Sciatic nerve (tissue), 2 donors: Measurements from ENCODE around the gene DAZAP1. TPM values are rescaled to one million over a fixed set of nuclear protein-coding genes. Genes with fewer than 3 reads are reported as not detected.

Experiments
- ATAC-seq: fragments of 200-7000 bp; cut with Tn5 transposase; one replicate; pipeline ENCODE4 v1.9.1; 2020; ENCODE audit warnings: mild to moderate bottlenecking, moderate library complexity
- DNase-seq: peaks from one replicate; pipeline ENCODE4 v3.0.0-alpha.2; 2020; ENCODE audit warnings: low spot score
- intact Hi-C: fragments of 100-400 bp; cut with DNase I; formaldehyde crosslinking; loops from one replicate; pipeline ENCODE4 v1.14.2; 2022
- total RNA-seq: library from RNA; stranded (reverse); fragmentation: NEBNext Ultra II Directional; extraction: Animal tissue kit (Norgen Biotek cat#: 25700); gene quantifications from one replicate; pipeline ENCODE4 v1.2.1, GENCODE V29; 2021
- donor health status: DM: no; HTN: no; CAD: no.
- donor health status: DM: no; HTN: no; CAD: no.

DAZAP1 gene
- total RNA-seq, 1 donor from 2014 or later: 75.7 TPM

DNA sequence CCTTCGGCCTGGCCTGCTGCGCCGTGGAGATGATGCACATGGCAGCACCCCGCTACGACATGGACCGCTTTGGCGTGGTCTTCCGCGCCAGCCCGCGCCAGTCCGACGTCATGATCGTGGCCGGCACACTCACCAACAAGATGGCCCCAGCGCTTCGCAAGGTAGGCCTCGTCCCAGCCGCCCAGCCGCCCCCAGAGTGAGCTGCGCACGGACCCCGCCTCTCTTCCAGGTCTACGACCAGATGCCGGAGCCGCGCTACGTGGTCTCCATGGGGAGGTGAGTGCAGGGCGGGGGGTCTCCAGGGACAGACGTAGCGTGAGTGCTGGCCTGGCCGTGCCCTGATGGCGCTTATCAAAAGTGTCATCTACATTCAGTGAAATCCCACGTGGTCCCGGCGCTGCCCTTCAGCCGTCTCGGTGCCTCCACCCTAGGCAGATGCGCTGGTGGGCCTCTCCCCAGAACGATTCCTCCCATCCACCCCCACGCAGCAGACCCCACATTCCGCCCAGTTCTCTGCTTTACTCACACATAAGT, 16.4 kb upstream of the DAZAP1 start:
- ATAC-seq (no peak), DNase-seq (no peak)
- intact Hi-C loops: loop anchor here (10.0 kb wide), 1 partner anchor 106 kb away; the partner anchor contains the start of gene EFNA2

DNA sequence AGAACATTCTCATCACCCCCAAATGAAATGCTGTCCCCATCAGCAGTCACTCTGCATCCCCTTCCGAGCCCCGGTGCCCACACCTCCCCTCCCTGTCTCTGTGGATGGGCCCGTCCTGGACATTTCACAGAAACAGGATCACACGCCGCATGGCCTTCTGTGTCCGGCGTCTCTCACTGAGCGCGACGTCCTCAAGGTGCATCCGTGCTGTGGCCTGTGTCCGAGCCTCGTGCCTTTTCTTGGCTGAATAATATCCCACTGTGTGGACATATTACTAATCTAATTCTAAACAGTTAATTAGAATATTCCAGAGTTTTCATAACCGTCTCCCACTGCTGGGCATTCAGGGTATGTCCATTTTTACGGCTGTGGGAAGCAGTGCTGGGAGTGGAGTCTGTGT, 15.0 kb upstream of the DAZAP1 start:
- ATAC-seq: no peak
- no peak for DNase-seq
- intact Hi-C loops: loop anchor here (10.0 kb wide), 1 partner anchor 108 kb away; the partner anchor contains the start of gene EFNA2

DNA sequence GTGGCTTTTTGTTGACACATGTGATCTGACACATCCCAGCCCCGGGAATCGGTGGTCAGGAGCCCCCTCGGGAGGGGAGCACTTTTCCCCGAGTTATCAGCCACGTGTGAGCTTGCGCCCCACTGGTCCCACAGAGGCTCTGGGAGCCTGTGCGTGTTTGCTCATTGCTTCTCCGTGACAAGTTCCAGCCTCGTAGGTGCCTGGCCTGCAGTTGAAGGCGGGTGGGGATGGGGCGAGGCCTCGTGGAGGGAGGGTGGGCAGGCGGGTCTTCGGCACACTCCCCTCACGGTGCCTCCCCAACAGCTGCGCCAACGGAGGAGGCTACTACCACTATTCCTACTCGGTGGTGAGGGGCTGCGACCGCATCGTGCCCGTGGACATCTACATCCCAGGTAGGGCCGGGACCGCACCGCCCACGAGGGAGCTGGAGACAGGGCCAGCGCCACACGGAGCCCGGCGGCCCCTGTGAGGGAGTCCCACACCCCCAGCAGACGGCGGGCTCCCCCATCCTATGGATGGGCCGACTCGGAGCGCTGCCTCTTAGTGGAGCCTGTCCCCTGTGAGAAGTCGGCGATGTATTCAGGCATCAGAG, 14.4 kb upstream of the DAZAP1 start:
- no peak for ATAC-seq

DNA sequence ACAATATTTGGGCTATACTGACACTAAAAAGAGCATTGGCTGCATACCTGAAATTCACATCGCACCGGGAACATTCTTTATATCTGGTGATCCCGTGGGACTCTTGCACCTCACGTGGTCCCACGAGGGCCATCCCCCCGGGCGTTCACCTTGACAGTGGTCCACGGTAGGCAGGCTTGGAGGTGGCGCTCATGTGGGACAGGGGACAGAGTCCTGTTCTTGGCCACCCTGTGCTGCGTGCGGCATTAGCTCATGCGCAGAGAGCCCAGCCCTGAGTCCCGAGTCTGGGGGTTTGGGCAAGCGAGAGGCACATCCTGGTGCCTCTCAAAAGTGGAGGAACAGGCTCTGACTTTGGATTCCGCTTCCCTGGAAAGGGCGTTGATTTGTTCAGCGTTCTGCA, 13.5 kb upstream of the DAZAP1 start:
- ATAC-seq: no peak
- intact Hi-C loops: loop anchor here (10.0 kb wide), 1 partner anchor 109 kb away; the partner anchor contains the start of gene EFNA2
- DNase-seq: no peak

More for the DNA sequence above, 14.4 kb upstream of the DAZAP1 start:
- no peak for DNase-seq
- intact Hi-C loops: loop anchor here (10.0 kb wide), 1 partner anchor 108 kb away; the partner anchor contains the start of gene EFNA2

DNA sequence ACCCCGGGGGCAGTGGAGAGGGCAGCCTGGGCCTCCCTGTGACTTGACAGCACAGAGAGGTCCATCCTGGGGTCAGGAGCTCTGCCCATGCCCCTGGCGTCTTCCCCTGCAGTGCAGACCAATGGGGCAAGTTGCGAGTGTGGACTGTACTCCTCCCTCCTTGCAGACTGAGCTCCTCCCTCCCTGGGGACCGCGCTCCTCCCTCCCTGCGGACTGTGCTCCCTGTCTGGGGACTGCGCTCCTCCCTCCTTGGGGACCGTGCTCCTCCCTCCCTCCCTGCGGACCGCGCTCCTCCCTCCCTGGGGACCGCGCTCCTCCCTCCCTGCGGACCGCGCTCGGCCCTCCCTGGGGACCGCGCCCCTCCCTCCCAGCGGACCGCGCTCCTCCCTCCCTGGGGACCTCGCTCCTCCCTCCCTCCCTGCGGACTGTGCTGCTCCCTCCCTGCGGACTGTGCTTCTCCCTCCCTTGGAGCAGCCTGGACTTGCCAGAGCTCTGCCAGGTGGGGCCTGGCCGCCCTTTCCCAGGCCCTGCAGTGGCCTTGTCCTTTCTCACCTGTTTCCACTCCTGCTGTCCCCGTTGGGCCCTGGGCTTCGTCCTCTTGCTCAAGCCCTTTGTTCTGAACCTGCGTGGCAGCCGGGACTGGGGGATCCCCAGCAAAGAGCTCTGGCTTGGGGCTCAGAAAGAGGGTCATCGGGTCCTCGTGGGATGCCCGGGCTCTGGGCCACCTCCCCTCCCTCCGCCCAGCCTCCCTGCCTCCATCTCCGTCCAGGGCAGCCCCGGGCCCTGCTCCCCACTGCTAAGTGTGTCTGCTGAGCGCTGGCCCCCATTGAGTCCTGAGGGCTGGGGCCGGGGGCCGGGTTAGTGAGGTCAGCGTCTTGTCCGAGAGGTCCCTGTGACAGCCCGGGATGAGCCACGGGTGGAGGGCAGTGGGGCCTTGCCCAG, 12.9 kb upstream of the DAZAP1 start:
- intact Hi-C loops: loop anchor here (10.0 kb wide), 1 partner anchor 110 kb away; the partner anchor contains the start of gene EFNA2

DNA sequence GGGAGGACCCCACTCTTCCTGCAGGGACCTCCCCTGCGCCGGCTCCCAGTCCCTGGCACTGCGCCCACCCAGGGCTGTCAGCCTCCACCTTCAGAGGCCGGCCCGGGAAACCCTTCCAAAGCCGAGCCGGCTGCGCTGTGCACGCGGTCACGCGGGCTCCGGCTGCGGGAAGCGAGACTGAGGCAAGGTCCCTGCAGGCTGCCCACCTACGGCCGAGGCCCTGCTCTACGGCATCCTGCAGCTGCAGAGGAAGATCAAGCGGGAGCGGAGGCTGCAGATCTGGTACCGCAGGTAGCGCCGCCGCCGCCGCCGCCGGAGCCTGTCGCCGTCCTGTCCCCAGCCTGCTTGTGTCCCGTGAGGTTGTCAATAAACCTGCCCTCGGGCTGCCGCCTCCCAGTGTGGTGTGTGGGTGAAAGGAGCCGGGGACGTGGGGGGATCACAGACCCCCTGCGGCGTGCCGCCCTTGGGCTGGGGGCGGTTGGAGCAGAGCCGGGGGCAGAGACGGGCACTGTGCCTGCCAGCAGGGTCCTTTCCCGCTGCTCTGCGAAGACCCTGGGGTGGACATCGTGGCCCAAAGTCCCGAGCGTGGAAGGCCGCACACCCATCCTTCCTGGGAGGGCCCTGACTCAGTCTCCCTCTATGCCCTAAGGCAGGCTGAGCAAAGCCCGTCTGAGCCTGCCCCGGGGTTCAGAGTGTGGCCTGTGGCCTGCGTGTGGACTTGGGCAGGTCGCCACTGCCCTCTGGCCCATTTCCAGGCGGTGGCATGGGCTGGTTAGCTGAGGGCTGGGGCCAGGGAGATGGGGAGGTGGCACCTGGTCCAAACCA, 12.0 kb upstream of the DAZAP1 start:
- no peak for DNase-seq
- no peak for ATAC-seq
- intact Hi-C loops: loop anchor here (10.0 kb wide), 1 partner anchor 111 kb away; the partner anchor contains the start of gene EFNA2

More for the DNA sequence above, 12.9 kb upstream of the DAZAP1 start:
- ATAC-seq: peak; percentile 3
- DNase-seq: no peak

DNA sequence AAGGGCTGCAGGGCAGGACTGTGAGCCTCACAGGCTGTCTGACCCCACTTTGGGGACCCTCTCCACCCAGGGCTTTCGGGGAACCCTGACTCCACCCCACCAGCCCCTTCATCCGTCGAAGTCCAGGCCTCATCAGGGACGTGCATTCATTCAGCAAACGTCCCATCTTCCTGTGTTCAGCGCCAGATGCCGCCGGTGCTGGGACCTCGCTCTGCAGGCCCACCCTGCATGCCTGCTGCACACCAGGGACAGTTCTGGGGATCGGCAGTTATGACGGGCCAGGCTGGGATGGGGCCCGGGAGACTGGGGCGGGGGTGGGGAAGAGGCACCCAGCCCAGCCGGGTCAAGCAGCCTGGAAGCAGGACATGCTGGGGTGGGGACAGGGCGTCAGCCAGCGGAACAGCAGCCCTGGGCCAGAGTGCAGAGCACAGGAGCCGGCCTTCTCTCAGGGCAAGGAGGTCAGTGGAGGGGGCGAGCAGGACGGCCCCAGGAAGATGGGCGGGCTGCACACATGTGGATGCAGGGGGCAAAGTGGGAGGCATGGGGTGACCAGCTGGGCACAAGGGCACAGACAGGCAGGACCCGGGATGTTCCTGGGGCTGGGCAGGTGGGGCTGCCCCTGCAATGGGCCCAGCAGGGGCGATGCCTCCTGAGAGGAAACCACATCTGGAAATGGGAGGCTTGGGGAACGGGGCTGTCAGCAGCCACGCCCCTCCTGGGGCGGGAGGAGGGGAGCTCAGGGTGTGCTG, 11.2 kb upstream of the DAZAP1 start:
- ATAC-seq (peak; percentile 43), DNase-seq (no peak)
- intact Hi-C loops: loop anchor here (10.0 kb wide), 1 partner anchor 111 kb away; the partner anchor contains the start of gene EFNA2

DNA sequence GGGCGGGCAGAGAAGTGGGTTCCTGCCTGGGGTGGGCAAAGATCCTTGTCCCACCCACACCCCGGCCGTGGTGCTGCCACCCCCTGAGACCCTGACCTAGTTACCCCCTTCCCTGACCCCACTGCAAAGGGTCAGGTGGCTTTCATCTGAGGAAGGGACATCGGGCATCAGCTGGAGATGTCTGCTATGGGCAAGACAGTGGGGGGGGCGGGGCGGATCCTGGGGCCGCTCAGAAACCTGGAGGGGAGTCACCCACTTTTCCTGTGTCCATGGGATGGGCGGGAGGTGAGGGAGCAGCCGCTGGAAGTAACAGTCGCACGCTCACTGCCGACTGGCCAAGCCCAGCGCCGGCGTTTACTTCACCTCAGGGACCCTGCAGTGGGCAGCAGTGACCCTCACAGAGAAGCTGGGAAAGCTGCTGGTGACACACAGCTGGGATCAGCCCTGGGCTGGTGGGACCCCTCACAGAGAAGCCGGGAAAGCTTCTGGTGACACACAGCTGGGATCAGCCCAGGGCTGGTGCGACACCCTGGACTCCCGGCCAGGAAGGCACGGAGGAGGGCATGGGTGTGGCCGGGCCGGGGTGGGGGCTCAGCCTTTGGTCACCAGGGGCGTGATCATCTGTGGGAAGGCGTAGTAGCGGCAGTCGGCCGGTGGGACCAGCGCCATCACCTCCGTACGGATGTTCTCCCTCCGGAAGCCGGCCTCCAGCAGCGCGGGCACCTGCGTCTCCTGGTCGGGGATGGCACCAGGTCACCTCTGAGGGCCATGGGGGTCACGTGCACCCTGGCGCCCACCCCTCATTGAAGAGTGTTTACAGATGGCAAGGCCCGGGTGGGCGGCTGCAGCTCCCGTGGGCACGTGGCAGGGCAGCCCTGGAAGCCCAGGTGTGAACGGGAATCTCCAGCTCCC, 10.4 kb upstream of the DAZAP1 start:
- ATAC-seq: no peak
- intact Hi-C loops: loop anchor here (10.0 kb wide), 1 partner anchor 112 kb away; the partner anchor contains the start of gene EFNA2
- no peak for DNase-seq

DNA sequence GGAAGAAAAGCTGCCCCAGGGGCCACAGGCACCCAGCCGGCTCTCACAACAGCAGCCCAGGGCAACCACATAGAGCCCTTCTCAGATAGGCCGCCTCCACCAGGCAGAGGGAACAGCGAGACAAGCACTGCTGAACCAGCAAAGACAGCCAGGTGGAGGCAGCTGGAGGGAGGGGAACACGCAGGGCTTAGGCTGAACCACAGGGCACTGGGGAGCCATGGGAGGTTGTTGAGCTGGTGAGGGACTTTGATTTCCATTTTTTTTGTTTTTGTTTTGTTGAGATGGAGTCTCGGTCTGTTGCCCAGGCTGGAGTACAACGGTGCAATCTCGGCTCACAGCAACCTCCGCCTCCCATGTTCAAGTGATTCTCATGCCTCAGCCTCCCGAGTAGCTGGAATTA, 9.5 kb upstream of the DAZAP1 start:
- intact Hi-C loops: loop anchor here (10.0 kb wide), 1 partner anchor 113 kb away; the partner anchor contains the start of gene EFNA2
- DNase-seq (no peak), ATAC-seq (no peak)

DNA sequence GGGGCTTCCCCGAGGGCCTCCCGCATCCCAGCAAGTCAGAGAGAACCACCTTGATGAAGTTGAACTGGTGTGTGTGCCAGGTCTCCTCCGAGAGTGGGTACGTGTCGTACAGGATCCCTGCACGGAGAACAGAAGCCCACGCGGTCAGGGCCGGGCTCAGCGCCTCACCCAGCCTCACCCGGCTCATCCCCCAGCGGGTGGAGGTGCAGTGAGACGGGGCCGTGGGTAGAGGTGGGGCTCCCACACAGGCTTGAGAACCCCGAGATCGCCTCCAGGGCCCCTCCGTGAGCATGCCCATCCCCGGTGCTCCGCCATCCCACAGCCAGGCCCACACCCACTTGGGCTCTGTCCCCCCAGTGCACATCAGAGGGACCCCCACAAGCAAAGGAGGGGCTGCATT, 8.3 kb upstream of the DAZAP1 start:
- intact Hi-C loops: loop anchor here (10.0 kb wide), 1 partner anchor 114 kb away; the partner anchor contains the start of gene EFNA2
- no peak for DNase-seq
- ATAC-seq: no peak

DNA sequence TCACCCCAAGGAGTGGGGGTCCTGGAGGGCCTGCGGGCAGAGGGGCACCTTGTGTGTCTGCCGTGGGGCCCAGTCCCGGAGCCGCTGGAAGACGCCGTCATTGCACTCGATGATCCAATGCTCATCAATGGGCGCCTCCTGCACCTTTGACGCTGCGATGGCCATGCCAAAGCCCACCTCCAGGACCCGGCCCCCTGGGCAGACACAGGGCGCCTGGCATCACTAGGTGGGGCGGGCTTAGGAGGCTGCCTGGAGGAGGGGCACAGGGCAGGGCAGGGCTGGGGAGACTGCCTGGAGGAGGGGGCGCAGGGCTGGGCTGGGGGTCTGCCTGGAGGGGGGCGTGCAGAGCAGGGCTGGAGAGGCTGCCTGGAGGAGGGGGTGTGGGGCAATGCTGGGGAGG, 7.6 kb upstream of the DAZAP1 start:
- no peak for DNase-seq
- ATAC-seq: no peak
- intact Hi-C loops: loop anchor here (10.0 kb wide), 1 partner anchor 115 kb away; the partner anchor contains the start of gene EFNA2

DNA sequence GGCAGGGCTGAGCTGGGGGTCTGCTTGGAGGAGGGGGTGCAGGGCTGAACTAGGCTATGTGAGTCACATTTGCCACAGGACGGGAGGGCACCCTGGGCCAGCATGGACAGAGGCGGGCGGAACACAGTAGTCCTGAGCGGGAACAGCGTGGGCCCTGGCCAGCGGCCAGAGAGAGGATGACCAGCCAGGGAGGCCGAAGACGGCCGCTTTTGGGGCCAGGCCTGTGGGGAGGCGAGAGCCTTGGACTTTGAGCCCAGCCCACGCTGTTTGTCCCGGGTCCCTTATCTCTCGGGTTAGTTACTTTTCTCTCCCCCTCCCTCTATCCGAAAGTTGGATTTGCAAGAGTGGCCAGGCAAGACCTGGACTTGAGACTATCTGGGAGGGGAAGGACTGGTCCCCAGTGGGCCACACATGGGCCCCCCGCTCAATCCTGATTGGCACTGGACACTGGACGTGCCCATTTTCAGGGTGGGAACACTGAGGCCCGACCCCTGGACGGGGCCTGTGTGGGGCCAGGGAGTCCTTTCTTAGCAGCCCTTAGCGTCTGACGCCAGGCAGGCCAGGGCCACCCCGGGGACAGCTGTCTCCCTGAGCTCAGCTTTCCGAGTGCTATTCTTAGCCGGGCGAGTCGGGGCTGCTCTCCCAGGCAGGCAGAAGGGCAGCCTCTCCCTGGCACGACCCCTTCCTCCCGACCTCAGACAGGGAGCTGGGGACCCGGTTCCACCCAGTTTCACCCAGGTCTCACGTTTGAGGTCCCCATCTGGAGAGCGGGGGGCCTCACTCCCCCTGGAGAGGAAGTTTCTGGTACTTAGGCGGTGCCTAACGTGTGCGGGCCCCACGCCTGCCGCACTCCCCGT, 6.9 kb upstream of the DAZAP1 start:
- intact Hi-C loops: no loop called here
- DNase-seq: no peak
- peak; percentile 18 for ATAC-seq

DNA sequence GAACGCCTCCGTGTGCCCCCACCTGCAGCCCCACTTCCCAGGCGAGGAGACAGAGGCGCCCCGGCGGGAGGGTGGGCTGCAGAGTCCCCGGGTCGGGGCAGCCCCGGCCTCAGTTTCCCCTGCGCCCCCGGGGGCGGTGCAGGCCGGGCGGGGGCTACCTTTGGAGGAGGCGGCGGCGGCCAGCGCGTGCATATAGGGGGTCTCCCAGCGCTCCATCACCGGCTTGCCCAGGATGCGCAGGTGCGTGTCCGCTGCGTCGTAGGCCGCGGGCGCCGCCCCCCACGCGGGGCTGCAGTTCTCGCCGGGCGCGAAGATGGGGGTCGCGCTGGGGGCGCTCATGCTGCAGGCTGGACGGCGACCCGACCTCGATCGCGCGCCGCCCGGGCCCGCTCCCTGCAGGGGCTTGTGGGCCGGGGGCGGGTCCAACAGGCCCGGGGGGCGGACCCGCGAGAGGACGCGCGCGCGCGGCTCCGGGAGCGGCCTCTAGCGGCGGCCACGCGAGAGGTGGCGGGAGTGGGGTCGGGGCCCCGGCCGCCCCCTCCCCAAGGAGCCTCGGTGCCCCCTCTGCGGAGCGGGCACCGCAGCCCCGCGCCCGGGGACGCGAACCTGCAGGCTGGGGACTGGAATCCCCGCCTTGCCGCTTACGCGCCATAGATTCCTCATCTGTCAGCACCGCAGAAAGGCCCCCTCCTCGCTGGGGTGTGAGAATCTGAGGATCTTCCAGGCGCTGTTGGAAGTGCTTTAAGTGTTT, 6.1 kb upstream of the DAZAP1 start, which contains the start of gene GAMT:
GAMT (minus strand) TSS at position 405 of the 751 bp plus-strand sequence; CDS start at position 339, 66 bp downstream.
- no peak for ATAC-seq

DNA sequence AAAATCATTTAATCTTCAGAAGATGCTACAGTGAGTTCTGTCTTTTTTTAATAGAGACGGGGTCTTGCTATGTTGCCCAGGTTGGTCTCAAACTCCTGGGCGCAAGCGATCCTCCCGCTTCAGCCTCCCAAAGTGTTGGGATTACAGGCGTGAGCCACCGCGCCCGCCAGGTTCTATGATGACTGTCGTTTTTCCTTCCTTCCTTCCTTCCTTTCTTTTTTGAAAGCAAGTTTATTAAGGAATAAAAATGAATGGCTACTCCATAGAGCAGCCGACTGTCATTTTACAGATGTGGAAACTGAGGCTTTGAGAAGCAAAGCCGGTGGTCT, 5.5 kb upstream of the DAZAP1 start:
- intact Hi-C loops: no loop called here
- no peak for DNase-seq
- no peak for ATAC-seq

More for the DNA sequence above, 6.1 kb upstream of the DAZAP1 start, which contains the start of gene GAMT:
- no peak for DNase-seq
- intact Hi-C loops: no loop called here

DNA sequence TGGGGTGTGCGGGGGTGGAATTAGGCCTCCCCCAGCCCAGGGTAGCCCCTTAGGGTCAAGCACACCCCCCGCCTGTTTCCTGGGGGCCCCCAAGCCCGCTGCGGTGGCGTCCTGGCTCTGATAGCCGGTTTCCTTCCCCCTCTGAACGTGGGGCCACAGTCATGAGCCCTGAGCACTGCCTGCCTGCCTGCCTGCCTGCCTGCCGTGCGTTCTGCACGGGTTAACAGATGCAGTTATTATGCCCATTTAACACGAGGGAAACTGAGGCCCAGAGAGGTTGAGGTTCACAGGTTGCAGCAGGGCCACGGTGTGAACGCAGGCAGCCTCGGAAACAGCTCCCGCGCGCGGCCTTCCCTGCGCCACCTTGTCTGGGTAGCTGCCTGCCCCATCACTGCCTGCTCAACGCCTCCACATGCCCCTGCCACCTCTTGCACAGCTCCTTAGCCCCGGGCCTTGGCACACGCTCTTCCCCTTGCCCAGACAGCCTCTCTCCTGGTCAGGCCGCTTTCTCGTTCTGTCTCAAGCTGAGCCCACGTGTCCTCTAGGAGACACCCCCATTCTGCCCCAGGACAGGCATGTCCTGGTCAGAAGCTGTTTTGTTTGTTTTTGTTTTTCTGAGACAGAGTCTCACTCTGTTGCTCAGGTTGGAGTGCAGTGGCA, 4.8 kb upstream of the DAZAP1 start:
- no peak for DNase-seq
- ATAC-seq: no peak
- intact Hi-C loops: no loop called here
